Osteoblast (primary cell): ENCODE results near the gene KCTD1. TPM values are rescaled to one million over a fixed set of nuclear protein-coding genes. Genes with fewer than 3 reads are reported as not detected.
"Not testable (repeated sequence)": the region's sequence is repeated elsewhere in the genome, so short reads cannot be mapped to it uniquely, and the experiment has no call there.

Source experiments
- DNase-seq: peaks from one replicate; pipeline ENCODE4 v3.0.0; 2011; ENCODE audit warnings: low spot score, mixed read lengths; ENCODE audit not compliant: insufficient read length; ENCODE audit errors: missing footprints
- H2AFZ ChIP-seq: 2 replicates; pipeline ENCODE4 v1.6.0; 2011; ENCODE audit warnings: mild to moderate bottlenecking, low read length
- H3K27ac ChIP-seq: 2 replicates; pipeline ENCODE4 v1.5.1; 2011; ENCODE audit warnings: mild to moderate bottlenecking, low read depth, low read length, moderate library complexity
- H3K27me3 ChIP-seq: 2 replicates; pipeline ENCODE4 v1.6.0; 2012; ENCODE audit warnings: mild to moderate bottlenecking, control low read depth, inconsistent platforms, low read length, moderate library complexity; ENCODE audit not compliant: insufficient read depth
- H3K36me3 ChIP-seq: 2 replicates; pipeline ENCODE4 v1.5.1; 2011; ENCODE audit warnings: mild to moderate bottlenecking, low read length, control low read depth, moderate library complexity; ENCODE audit not compliant: insufficient read depth
- H3K4me1 ChIP-seq: 2 replicates; pipeline ENCODE4 v1.5.1; 2011; ENCODE audit warnings: mild to moderate bottlenecking, low read length, control low read depth, moderate library complexity; ENCODE audit not compliant: insufficient read depth
- H3K4me2 ChIP-seq: 2 replicates; pipeline ENCODE4 v1.6.0; 2011; ENCODE audit warnings: mild to moderate bottlenecking, low read length; ENCODE audit not compliant: insufficient read depth
- H3K4me3 ChIP-seq: fragments of 200-600 bp; sonication (generic); 3 replicates; pipeline ENCODE4 v1.5.1; 2012; ENCODE audit warnings: mild to moderate bottlenecking, low read length, inconsistent platforms; ENCODE audit not compliant: insufficient read depth
- H3K79me2 ChIP-seq: 2 replicates; pipeline ENCODE4 v1.6.0; 2012; ENCODE audit warnings: mild to moderate bottlenecking, low read length, control low read depth, inconsistent platforms; ENCODE audit not compliant: insufficient read depth
- H3K9me3 ChIP-seq: 2 replicates; pipeline ENCODE4 v1.5.1; 2011; ENCODE audit warnings: low read depth, low read length, control low read depth
- H4K20me1 ChIP-seq: 2 replicates; pipeline ENCODE4 v1.6.0; 2012; ENCODE audit warnings: mild to moderate bottlenecking, low read length, control low read depth; ENCODE audit not compliant: insufficient read depth
- total RNA-seq: library from RNA; depleted of rRNA; stranded (reverse); fragments of >200 nt; gene quantifications from 2 replicates; pipeline ENCODE4 v1.2.3, GENCODE V29; 2012
- TF ChIP-seq, protein P1 (sequence below): IDR thresholded peaks from 2 replicates; pipeline ENCODE4 v1.5.1; 2011; ENCODE audit warnings: mild to moderate bottlenecking, low read depth, low read length, moderate library complexity; ENCODE audit errors: extremely low read depth

KCTD1 gene
- total RNA-seq, 1 donor, result 14.8 TPM

DNA sequence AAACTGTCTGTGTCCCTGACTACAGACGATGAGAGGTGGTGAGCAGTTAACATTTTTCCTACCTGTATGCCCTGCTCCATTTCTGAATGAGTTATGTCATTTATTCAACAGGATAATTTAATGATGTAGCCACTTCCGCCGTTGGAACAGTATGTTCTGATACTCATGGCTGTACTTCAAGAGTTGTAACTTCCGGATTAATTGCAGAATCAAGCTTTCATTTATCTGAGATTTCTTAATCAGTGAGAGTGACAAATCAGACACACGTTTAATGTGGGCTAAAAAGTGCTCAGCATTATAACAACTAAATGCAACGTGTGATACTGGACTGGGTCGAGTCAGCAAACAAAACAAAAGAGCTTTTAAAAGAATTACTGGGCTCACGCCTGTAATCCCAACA is 107.7 kb downstream of the KCTD1 start:
- Histone ChIP-seq H3K4me1 (peaks cover 16% of the 10 kb centered on the region), H3K27ac (no peak overlapping the region), H3K27me3 (no peaks in the 10 kb centered on the region), H3K79me2 (no peaks in the 10 kb centered on the region), H3K4me2 (no peak overlapping the region), H4K20me1 (no peaks in the 10 kb centered on the region), H3K36me3 (no peaks in the 10 kb centered on the region), H3K9me3 (no peaks in the 10 kb centered on the region), H2AFZ (no peak overlapping the region), H3K4me3 (no peak overlapping the region)
- no peak for DNase-seq
- TF ChIP-seq, protein P1, sequence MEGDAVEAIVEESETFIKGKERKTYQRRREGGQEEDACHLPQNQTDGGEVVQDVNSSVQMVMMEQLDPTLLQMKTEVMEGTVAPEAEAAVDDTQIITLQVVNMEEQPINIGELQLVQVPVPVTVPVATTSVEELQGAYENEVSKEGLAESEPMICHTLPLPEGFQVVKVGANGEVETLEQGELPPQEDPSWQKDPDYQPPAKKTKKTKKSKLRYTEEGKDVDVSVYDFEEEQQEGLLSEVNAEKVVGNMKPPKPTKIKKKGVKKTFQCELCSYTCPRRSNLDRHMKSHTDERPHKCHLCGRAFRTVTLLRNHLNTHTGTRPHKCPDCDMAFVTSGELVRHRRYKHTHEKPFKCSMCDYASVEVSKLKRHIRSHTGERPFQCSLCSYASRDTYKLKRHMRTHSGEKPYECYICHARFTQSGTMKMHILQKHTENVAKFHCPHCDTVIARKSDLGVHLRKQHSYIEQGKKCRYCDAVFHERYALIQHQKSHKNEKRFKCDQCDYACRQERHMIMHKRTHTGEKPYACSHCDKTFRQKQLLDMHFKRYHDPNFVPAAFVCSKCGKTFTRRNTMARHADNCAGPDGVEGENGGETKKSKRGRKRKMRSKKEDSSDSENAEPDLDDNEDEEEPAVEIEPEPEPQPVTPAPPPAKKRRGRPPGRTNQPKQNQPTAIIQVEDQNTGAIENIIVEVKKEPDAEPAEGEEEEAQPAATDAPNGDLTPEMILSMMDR, result no peak

DNA sequence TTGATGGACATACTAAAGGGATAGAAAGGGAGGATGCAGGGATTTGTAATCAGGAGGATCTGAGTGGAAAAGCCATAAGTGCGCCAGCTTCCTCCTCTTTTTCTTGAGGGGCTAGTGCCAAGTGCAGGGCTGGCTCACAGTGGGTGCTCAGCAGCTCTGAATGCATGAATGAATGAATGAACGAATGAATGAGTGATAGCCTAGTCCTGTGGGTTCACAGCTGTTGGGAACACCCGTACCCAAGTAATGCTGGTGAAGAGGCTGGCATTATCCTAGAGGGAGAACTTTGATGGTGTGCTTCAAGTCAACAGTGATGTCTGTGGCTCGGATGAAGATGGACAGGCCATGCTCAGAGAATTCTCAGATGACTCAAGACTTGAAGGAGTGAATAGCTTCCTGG is 108.8 kb downstream of the KCTD1 start:
- Histone ChIP-seq H3K4me3 (no peak overlapping the region), H3K9me3 (no peaks in the 10 kb centered on the region), H3K27ac (no peak overlapping the region), H2AFZ (no peak overlapping the region), H3K4me1 (peaks cover 18% of the 10 kb centered on the region), H4K20me1 (no peaks in the 10 kb centered on the region), H3K27me3 (no peaks in the 10 kb centered on the region), H3K36me3 (no peaks in the 10 kb centered on the region), H3K4me2 (no peak overlapping the region), H3K79me2 (no peaks in the 10 kb centered on the region)
- DNase-seq, result no peak
- TF ChIP-seq, protein P1, result no peak

DNA sequence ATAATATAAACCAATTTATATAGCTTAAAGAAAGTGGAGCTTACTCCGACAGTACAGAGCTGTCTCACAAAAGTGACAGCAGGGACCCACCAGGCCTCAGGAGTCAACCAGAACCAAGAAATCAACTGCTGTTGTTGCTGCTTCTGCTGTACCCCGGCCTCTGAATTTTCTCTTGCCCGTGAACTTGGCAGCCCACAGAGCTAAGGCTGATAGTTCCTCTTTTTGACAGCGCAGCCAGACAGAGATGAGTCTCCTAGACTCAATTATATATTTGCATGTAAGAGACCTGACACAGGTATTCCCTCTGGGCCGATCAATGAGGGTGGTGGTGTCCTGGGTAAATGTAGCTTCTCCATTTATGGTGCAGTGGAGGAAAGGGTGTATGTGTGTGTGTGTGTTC is 109.4 kb downstream of the KCTD1 start:
- Histone ChIP-seq H3K36me3 (no peaks in the 10 kb centered on the region), H3K79me2 (no peaks in the 10 kb centered on the region), H3K27me3 (no peaks in the 10 kb centered on the region), H3K9me3 (no peaks in the 10 kb centered on the region), H3K4me3 (no peak overlapping the region), H3K4me1 (peaks cover 18% of the 10 kb centered on the region), H4K20me1 (no peaks in the 10 kb centered on the region), H2AFZ (no peak overlapping the region), H3K4me2 (no peak overlapping the region), H3K27ac (no peak overlapping the region)
- TF ChIP-seq, protein P1, result no peak
- DNase-seq, result no peak

DNA sequence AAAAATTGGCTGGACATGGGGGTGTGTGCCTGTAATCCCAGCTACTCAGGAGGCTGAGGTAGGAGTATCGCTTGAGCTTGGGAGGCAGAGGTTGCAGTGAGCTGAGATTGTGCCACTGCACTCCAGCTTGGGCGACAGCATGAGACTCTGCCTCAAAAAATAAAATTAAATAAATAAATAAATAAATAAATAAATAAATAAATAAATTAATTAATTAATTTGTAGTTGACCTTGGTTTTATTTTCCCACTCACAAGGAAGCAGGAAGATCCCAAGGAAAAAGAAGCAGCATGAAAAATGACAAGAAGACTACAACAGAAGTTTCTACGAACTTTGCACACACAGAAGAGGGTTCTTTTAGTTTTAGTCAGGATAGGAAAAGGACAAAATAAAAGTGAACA is 110.7 kb downstream of the KCTD1 start:
- not testable (repeated sequence) for H3K79me2 ChIP-seq, H2AFZ ChIP-seq, H3K27me3 ChIP-seq, H4K20me1 ChIP-seq, H3K27ac ChIP-seq, H3K4me2 ChIP-seq, H3K4me3 ChIP-seq, H3K36me3 ChIP-seq, DNase-seq, H3K9me3 ChIP-seq
- H3K4me1 ChIP-seq, result peaks cover 18% of the 10 kb centered on the region
